ENCODE results near the gene MKNK1. TPM values are rescaled to one million over a fixed set of nuclear protein-coding genes. Genes with fewer than 3 reads are reported as not detected.

MKNK1 gene
- total RNA-seq, 1 donor from 2014 or later, result 23.4 TPM

- DNase-seq (ENCODE audit: low spot score), result no peak
These were observed 80.3 kb downstream of the MKNK1 start for GRCh38 chr1:46523496-46524353.

DNA sequence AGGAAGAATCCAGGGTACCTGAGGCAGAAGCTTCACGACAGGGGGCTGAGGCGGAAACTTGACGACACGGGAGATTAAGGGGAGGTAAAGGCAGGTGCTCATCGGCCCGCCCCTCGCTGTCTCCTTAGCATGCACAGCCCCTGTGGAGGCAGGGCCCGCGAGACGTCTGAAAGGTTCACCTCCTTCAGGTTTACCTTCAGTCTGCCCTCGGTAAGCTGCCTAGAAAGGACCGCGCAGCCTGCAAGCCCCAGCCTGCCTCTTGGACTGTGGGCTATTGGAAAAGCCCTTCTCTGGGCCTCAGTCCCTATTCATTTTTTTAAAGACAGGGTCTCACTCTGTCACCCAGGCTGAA is 81.1 kb downstream of the MKNK1 start:
- DNase-seq (ENCODE audit: low spot score), result no peak

DNA sequence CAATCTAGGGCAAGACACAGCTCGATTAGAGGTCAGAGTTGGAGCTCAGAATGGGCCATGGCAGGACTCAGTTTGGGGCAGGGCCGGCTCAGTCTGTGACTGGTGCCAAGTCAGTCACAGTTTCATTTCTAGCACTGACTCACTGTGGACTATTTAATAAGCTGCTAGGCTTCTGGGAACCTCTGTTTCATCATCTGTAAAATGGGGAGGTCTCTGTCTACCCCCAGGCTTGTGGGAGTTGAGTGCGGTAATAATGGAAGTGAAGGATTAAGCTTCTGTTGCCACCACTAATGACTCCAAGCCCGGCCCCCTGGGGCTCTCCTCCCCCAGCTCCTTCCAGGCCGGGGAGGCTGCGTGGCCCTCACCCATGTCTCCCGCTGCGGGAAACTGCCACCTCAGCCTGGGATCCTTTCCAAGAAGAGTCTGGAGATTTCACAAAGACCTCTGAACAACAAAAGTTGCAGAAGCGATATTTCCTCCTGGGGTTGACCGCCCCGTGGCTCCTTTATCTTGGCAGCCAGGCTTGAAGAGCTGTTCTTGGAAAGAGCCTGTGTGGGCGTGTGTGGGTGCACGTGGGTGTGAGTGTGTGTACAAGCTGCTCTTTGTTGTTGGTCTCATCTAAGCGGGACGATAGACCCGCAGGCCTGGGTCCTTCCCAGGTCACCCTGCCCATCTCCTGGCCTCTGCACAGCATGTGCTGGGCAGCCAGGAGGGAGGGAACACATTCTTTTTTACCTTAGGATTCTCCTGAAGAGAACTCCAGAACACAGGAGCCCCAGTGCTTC is 81.7 kb downstream of the MKNK1 start:
- DNase-seq (ENCODE audit: low spot score), result peak; percentile 76

GRCh38 chr1:46521414-46521813 is 82.7 kb downstream of the MKNK1 start:
- DNase-seq (ENCODE audit: low spot score), result no peak

DNA sequence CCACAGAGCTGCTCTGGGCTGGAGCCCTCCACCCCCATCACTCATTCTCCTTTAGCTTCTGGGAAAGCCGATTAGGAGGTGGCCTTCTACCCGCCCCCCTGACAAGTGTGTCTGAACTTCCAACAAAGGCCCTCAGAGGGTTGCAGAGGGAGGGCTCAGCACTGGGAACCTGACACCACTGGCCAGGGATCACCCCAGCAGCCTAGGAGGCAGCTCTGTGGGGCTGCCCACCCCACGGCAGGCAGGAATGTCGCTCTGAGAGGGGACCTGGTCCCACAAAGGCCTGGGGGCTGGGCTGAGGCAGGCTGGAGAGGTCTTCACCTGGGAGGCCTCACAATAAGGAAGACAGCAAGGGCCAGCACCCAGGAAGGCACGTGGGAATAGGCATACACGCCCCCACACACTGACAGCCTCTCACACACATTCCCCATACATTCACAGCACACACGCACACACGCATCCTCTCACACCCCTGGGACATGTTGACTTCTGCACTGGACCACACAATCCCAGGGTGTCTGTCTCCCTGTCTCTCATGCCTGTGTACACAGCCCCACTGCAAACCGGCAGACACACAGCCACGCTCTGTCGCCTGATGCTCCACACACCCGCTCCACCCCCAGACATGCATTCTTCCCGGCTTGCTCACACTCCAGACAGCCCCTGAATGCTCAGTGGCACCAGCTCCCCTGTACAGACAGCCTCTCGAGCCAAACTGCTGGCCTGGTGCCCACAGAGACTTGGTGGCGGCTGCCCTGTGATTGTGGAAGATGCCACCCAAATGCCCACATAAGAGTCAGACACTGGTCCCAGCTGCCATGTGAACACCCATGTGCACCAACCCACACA is 83.8 kb downstream of the MKNK1 start:
- DNase-seq (ENCODE audit: low spot score), result peak; percentile 90

DNA sequence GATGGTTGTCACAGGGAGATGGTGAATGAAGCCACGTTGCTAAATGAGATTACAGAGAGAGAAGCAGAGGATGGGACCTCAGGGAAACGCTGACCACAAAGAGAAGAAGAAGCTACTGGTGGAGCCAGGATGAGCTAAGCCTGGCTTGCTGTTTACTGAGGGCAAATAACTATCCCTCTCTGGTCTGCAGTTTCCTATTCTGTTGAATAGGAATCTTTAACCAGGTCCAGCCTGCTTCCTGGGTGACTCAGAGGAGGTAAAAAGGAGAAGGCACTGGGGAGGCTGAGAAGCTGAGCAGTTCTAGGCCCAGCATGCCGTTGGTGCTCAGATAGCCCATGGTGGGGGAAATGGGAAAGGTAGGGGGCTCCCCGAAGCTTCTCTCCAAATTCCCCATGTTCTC is 84.9 kb downstream of the MKNK1 start:
- no peak for DNase-seq (ENCODE audit: low spot score)

DNA sequence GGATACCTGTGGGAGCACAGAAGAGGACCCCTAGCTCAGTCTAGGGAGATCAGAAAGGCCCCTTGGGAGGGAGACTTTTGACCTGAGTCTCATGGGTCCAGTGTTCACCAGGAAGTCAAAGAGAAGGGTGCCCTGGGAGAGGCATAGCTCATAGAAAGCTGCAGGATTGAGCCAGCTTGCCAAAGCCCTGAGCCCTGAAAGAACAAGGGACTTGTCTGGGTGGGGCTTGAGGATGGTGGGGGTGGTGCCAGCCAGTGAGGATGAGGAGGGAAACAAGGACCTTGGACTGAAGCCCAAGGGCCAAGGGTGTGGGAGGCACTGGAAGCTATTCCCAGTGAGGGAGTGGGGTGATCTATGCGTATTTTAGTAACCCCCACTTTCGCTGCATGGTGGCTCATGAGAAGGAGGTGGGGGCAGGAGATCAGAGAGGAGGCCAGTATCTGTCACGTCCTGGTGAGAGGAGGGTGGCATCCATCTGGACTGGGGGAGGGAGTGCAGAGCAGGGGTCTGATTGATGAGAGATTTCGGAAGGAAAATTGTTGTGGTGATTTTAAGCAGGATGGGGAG is 86.1 kb downstream of the MKNK1 start:
- no peak for DNase-seq (ENCODE audit: low spot score)

DNA sequence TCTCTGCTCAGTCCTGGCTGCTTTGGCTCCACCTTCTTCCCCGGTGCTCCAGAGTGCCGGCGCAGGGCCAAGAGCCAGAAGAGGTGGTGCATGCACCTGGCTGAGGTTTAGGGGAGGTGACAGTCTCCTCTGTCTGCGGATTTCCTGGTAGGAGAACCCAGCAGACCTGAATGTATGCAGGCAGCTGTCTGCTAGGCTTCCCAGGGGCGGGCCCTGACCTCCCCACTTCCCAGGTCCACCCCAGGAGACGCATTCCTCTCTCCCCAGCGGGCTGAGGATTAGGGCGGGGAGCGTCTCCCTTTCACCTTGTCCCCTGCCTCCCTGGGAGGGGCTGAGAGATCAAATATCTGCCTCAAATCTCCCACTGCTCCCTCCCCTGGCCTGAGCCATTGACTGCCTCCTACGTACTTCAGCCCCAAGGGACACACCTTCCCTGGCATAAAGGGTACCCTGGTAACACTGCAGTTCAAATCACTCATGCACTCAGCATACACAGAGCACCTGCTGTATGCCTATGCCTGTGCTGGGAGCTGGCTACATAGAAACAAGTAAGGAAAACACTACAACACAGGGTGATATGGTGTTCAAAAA is 87.0 kb downstream of the MKNK1 start:
- DNase-seq (ENCODE audit: low spot score), result no peak

- DNase-seq (ENCODE audit: low spot score), result no peak
These were observed 87.7 kb downstream of the MKNK1 start for GRCh38 chr1:46516200-46516950.

DNA sequence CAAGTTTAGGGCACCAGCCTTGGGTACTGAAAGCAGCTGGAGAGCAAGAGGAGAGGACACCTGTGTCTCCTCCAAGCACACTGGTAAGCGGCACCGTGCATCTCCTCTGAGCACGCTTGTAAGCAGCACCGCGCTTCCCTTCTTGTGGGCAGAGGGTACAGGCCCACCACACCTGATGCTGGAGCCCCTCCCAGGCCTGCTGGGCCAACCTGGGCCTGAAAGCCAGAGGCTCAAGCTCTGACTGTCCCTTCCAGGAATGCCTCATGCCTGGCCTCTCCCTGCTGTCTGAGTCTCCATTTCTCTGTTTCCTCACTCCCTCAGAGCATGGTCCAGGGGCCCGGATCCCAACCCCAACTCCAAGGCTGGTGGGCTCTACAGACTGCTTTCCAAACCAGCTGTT is 88.5 kb downstream of the MKNK1 start:
- DNase-seq (ENCODE audit: low spot score), result no peak

- DNase-seq (ENCODE audit: low spot score), result no peak
These were observed 90.5 kb downstream of the MKNK1 start for GRCh38 chr1:46513536-46513935.

- no peak for DNase-seq (ENCODE audit: low spot score)
These were observed 91.3 kb downstream of the MKNK1 start for GRCh38 chr1:46512792-46513190.

- no peak for DNase-seq (ENCODE audit: low spot score)
These were observed 91.8 kb downstream of the MKNK1 start for GRCh38 chr1:46512135-46512791.

- DNase-seq (ENCODE audit: low spot score), result no peak
These were observed 93.1 kb downstream of the MKNK1 start for GRCh38 chr1:46510998-46511365.

- no peak for DNase-seq (ENCODE audit: low spot score)
These were observed 93.6 kb downstream of the MKNK1 start for GRCh38 chr1:46510341-46510997.

GRCh38 chr1:46508757-46509156 is 95.3 kb downstream of the MKNK1 start:
- DNase-seq (ENCODE audit: low spot score), result peak; percentile 45

All from umbilical cord (tissue), 2 donors.